Measurements from ENCODE around the gene ARHGAP6.

The ARHGAP6 gene

DNA sequence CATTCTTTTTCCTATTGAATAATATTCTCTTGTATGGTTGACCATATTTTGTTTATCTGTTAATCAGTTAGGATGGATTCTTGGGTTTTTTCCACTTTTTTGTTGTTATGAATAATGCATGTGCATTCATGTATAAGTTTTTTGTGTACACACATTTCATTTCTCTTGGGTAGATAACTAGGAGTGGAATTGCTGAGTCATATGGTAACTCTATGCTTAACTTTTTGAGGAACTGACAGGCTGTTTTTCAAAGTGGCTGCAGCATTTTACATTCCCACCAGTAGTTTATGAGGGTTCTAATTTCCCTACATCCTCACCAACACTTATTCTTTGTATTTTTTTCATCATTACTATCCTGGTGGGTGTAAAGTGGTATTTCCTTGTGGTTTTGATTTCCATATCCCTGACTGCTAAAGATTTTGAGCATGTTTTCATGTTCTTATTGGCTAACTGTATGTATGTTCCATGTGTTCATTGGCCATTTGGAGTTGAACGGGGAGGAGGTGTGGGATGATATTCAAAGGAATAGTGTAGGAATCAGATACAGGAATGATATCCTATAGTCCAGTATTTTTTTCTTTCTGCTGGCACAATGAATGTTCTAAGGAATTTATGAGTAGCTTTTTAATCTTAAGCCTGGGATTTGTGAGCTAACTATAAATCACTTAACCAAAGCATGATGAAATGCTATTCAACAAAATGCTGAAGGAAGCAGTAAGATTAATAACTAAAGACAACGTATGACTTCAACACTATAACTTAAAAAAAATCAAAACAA is 258.2 kb downstream of the ARHGAP6 start:
- H3K9me3 Mint-ChIP-seq = no peaks in the 10 kb centered on the region
- no peak for DNase-seq
- no peaks in the 10 kb centered on the region for H3K4me1 Mint-ChIP-seq (ENCODE audit: low read depth in 2 of 2)
- no peak for ATAC-seq (replicated peaks)
- no peak overlapping the region for H3K27ac Mint-ChIP-seq
- no peak overlapping the region for H3K4me3 Mint-ChIP-seq
- no peaks in the 10 kb centered on the region for H3K27me3 Mint-ChIP-seq
- no peaks in the 10 kb centered on the region for H3K36me3 Mint-ChIP-seq (ENCODE audit: insufficient read depth)

DNA sequence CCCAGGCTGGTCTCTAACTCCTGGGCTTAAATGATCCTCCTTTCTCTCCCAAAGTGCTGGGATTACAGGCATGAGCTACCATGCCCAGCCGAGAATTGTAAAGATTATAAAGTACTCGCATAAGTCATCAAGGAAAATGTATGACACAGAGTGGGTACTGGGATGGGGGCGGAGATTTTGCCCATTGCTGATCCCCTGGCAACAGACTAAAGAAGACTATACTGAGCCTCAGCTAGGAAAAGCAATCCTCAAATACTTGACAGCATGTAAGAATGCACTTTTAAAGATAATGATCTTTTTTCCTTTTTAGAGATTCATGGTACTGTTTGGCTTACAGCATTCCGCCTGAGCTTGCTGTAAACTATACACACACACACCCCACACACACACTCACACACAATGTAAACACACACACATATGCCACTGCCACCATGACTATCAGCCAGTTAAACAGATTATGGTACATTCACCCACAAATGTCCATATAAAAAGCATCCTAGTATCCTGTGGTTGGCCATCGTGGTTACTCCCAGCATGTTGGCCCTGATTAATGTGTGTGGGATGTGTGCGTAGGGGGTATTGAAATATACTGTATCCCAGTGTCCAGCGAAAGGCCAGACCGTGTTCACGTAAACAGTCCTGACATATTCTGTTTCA is 259.5 kb downstream of the ARHGAP6 start:
- ATAC-seq (replicated peaks) (no peak), DNase-seq (no peak)
- no peaks in the 10 kb centered on the region for H3K36me3 Mint-ChIP-seq (ENCODE audit: insufficient read depth)
- H3K4me1 Mint-ChIP-seq (ENCODE audit: low read depth in 2 of 2) = no peaks in the 10 kb centered on the region
- H3K4me3 Mint-ChIP-seq = no peak overlapping the region
- H3K27ac Mint-ChIP-seq = no peak overlapping the region
- no peaks in the 10 kb centered on the region for H3K9me3 Mint-ChIP-seq
- H3K27me3 Mint-ChIP-seq = no peaks in the 10 kb centered on the region

DNA sequence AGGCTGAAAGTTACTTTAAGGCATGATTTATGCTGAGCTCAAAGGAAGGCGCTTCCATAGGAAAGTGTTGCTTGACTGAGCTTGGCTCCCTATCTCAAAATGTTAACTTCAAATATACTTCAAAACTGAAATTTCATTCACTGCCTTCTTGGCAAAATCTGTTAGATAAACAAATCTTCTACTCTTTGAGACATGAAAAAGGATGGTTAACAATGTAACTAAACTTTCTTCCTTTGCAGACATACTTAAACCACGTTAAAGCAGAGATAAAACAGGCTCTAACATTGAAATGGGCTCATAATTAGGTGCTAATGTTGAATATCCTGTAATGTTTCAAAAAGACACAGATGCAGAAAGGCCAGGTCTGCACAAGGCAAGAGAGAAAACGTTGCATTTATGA is 262.1 kb downstream of the ARHGAP6 start:
- no peaks in the 10 kb centered on the region for H3K9me3 Mint-ChIP-seq
- DNase-seq (no peak), ATAC-seq (replicated peaks) (no peak)
- H3K4me3 Mint-ChIP-seq = no peak overlapping the region
- no peaks in the 10 kb centered on the region for H3K36me3 Mint-ChIP-seq (ENCODE audit: insufficient read depth)
- H3K4me1 Mint-ChIP-seq (ENCODE audit: low read depth in 2 of 2) = no peaks in the 10 kb centered on the region
- H3K27ac Mint-ChIP-seq = no peak overlapping the region
- H3K27me3 Mint-ChIP-seq = no peaks in the 10 kb centered on the region

DNA sequence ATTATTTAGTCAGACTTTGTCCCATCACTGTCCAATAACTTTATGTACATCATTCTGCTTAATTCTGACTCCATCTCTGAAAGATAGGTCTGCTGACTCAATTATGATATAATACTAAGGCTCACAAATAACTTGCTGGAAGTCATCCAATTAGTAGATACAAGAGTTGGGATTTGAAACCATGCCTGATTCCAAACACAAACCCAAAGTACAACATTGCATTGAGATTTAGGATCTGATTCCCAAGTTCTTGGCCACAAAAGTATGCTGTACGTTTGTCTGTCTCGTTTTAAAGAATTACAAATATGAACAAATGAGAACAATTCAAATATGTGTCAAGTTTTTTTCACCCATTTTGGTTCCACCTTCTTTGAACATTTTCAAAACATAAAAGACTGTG is 263.8 kb downstream of the ARHGAP6 start:
- ATAC-seq (replicated peaks) (no peak), DNase-seq (no peak)
- Mint-ChIP-seq H3K4me3 (no peak overlapping the region), H3K9me3 (no peaks in the 10 kb centered on the region), H3K27me3 (no peaks in the 10 kb centered on the region), H3K27ac (no peak overlapping the region), H3K4me1 (ENCODE audit: low read depth in 2 of 2) (no peaks in the 10 kb centered on the region), H3K36me3 (ENCODE audit: insufficient read depth) (no peaks in the 10 kb centered on the region)

DNA sequence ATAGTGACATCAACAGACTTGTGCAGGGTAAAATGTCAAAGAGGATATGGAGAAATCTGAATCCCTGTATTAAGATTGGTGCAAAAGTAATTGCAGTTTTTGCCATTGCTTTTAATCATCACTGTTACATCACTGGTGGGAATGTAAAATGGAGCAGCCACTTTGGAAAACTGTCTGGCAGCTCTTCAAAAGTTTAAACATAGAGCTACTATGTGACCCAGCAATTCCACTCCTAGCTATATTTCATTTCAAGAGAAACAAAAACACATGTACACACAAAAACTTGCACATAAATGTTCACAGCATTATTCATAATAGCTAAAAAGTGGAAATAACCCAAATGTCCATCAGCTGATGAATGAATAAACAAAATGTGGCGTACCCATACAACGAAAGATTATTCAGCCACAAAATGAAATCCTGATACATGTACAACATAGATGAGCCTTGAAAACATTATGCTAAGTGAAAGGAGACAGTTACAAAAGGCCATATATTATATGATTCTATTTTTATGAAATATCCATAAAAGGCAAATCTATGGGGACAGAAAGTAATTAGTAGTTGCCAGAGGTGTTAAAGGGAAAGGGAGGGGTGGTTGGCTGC is 266.1 kb downstream of the ARHGAP6 start:
- no peaks in the 10 kb centered on the region for H3K36me3 Mint-ChIP-seq (ENCODE audit: insufficient read depth)
- H3K27me3 Mint-ChIP-seq = no peaks in the 10 kb centered on the region
- no peaks in the 10 kb centered on the region for H3K9me3 Mint-ChIP-seq
- H3K4me1 Mint-ChIP-seq (ENCODE audit: low read depth in 2 of 2) = no peaks in the 10 kb centered on the region
- DNase-seq (no peak), ATAC-seq (replicated peaks) (no peak)
- no peak overlapping the region for H3K4me3 Mint-ChIP-seq
- H3K27ac Mint-ChIP-seq = no peak overlapping the region

DNA sequence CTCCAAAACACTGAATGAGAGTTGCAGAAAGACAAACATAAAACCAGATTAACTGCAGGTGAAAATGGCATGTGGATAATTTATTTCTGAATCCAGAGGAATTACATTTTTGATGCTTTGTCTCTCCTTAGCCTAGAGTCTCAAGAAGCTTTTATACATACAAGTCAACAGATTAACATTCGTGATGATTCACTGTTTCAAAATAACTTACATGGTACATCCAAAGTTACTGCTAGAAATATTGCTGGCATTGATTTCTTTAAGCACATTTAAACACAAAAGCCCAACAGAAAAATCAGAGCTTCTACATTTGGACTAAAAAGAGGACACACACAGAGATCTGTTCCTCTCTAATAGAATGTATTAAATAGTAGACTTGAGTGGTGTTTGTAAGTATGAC is 266.9 kb downstream of the ARHGAP6 start:
- H3K4me1 Mint-ChIP-seq (ENCODE audit: low read depth in 2 of 2) = no peaks in the 10 kb centered on the region
- H3K4me3 Mint-ChIP-seq = no peak overlapping the region
- DNase-seq (no peak), ATAC-seq (replicated peaks) (no peak)
- H3K27me3 Mint-ChIP-seq = no peaks in the 10 kb centered on the region
- no peaks in the 10 kb centered on the region for H3K36me3 Mint-ChIP-seq (ENCODE audit: insufficient read depth)
- no peaks in the 10 kb centered on the region for H3K9me3 Mint-ChIP-seq
- H3K27ac Mint-ChIP-seq = no peak overlapping the region

DNA sequence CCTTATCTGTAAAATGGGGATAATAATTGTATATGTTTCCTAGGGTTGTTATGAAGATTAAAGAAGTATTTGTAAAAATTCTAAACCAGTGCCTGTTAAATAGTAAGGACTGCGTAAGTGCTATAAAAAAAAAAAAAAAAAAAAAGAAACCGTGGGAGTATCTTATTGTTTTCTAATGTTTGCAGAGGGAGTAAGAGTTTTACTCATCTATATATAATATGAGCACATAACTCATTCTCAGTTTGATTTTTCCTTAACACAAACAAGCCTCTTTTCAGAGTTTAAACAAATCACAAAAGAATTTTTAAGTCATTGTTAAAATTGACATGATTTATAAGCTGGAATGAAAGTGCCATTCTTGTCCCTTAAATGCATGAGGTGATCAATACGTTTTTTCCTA is 267.6 kb downstream of the ARHGAP6 start:
- H3K27me3 Mint-ChIP-seq = no peaks in the 10 kb centered on the region
- ATAC-seq (replicated peaks) (no peak), DNase-seq (no peak)
- no peaks in the 10 kb centered on the region for H3K4me1 Mint-ChIP-seq (ENCODE audit: low read depth in 2 of 2)
- H3K27ac Mint-ChIP-seq = no peak overlapping the region
- no peaks in the 10 kb centered on the region for H3K9me3 Mint-ChIP-seq
- no peak overlapping the region for H3K4me3 Mint-ChIP-seq
- H3K36me3 Mint-ChIP-seq (ENCODE audit: insufficient read depth) = no peaks in the 10 kb centered on the region

DNA sequence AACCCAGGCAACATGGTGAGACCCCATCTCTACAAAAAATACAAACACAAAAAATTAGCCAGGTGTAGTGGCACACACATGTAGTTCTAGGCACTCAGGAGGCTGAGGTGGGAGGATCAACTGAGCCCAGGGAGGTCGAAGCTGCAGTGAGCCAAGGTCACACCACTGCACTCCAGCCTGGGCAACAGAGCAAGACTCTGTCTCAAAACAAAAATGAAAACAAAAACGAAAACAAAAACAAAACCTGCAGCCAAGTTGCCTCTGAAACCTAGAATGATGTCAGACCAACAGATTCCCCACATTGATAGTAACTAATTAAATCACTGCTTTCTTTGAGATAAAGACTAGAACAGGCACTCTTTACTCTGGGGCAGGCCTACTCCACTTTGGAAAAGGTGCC is 268.0 kb downstream of the ARHGAP6 start:
- Mint-ChIP-seq H3K4me1 (ENCODE audit: low read depth in 2 of 2) (no peaks in the 10 kb centered on the region), H3K9me3 (no peaks in the 10 kb centered on the region), H3K27ac (no peak overlapping the region), H3K27me3 (no peaks in the 10 kb centered on the region), H3K4me3 (no peak overlapping the region), H3K36me3 (ENCODE audit: insufficient read depth) (no peaks in the 10 kb centered on the region)
- ATAC-seq (replicated peaks) = no peak
- no peak for DNase-seq

DNA sequence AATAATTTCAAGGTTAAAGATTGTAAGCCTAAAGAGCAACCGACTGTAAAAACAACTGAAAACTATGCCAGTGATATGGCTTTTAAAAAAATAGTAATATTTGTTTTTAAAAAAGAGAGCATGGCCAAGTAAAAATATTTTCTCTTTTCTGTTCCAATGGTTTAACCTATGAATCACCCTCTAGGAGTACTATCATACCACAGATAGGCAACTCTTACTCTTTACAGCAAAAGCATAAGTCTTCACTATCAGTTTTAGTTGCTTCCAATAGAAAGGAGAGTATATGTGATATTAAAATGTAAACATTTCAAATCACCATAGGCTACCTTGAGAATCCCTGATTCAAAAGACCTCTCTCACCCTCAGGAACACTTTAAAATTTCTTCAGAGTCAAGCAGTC is 269.9 kb downstream of the ARHGAP6 start:
- Mint-ChIP-seq H3K4me1 (ENCODE audit: low read depth in 2 of 2) (no peaks in the 10 kb centered on the region), H3K4me3 (no peak overlapping the region), H3K36me3 (ENCODE audit: insufficient read depth) (no peaks in the 10 kb centered on the region), H3K9me3 (no peaks in the 10 kb centered on the region), H3K27ac (no peak overlapping the region), H3K27me3 (no peaks in the 10 kb centered on the region)
- ATAC-seq (replicated peaks) (no peak), DNase-seq (no peak)

DNA sequence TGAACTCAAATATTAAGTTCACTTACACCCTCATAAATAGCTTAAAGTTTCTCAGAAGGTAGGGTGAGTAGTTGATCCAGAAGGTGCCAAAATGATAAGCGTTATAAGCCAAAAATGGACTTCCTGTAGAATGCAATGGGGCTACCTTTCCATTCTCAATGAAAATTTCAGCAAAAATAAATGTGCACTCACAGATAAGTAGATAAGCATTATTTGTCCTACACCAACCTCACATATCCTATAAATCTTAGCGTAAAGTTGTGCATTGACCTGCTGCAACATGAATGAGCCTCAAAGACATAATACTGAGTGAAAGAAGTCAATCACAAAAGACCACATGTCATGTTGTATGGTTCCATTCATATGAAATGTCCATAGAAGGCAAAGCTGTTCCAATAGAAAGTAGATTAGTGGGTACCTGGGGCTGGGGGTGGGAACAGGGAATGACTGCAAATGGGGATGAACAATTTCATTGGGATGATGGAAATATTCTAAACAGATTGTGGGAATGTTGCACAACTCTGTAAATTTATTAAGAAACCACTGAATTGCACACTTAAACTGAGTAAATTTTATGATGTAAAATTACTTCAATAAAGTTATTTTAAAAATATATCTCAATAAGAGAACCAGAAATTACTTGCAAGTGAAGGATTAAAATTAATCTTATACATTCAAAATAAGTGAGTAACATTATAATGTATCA is 271.6 kb downstream of the ARHGAP6 start:
- DNase-seq (no peak), ATAC-seq (replicated peaks) (no peak)
- Mint-ChIP-seq H3K36me3 (ENCODE audit: insufficient read depth) (no peaks in the 10 kb centered on the region), H3K9me3 (no peaks in the 10 kb centered on the region), H3K4me3 (no peak overlapping the region), H3K4me1 (ENCODE audit: low read depth in 2 of 2) (no peaks in the 10 kb centered on the region), H3K27ac (no peak overlapping the region), H3K27me3 (no peaks in the 10 kb centered on the region)

DNA sequence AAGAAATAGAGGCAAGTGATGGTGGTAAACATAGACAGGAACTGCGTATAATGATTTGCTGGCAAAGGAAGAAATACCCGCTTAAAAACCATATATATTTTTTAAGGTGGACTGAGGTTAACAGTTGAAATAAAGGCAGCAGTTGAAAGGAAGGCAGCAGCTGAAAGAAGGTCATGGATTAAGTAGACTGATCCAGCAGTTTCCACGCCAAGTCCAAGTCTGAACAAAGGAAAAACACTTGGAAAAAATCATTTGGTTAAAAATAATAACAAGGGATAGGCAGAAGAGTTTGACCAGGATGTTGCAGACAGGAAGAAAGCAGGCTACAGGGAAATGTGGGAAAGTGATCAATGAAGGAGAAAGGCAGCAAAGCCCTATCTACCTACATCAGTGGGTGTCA is 278.9 kb downstream of the ARHGAP6 start:
- no peaks in the 10 kb centered on the region for H3K27me3 Mint-ChIP-seq
- no peaks in the 10 kb centered on the region for H3K36me3 Mint-ChIP-seq (ENCODE audit: insufficient read depth)
- ATAC-seq (replicated peaks) (no peak), DNase-seq (no peak)
- H3K27ac Mint-ChIP-seq = no peak overlapping the region
- no peak overlapping the region for H3K4me3 Mint-ChIP-seq
- no peaks in the 10 kb centered on the region for H3K9me3 Mint-ChIP-seq
- H3K4me1 Mint-ChIP-seq (ENCODE audit: low read depth in 2 of 2) = no peaks in the 10 kb centered on the region

DNA sequence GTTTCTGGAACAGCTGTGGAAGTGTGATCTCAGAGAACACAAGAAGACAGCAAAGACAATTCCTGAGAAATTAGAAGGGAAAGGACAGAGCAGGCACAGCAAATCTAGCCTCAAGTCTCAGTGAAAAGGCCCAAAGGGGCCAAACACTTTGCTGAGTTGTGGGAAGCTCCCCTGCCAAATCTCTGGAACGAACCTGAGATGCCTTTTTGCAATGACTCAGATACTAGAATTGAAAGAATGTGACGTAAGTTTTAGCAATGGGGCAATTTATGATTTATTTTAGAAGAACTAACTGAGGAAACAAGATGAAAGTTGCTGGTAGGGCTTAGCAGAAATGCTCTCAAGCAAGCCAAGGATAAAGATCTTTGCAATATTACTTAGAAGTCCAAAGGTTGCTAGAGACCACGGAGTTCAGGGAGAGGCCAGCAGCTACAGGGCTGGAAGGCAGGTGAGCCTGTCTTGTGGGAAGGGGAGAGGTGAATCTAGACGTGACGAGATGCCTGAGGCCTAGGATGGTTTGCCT is 279.7 kb downstream of the ARHGAP6 start:
- Mint-ChIP-seq H3K9me3 (no peaks in the 10 kb centered on the region), H3K4me1 (ENCODE audit: low read depth in 2 of 2) (no peaks in the 10 kb centered on the region), H3K27me3 (no peaks in the 10 kb centered on the region), H3K36me3 (ENCODE audit: insufficient read depth) (no peaks in the 10 kb centered on the region), H3K4me3 (no peak overlapping the region), H3K27ac (no peak overlapping the region)
- DNase-seq (no peak), ATAC-seq (replicated peaks) (no peak)

DNA sequence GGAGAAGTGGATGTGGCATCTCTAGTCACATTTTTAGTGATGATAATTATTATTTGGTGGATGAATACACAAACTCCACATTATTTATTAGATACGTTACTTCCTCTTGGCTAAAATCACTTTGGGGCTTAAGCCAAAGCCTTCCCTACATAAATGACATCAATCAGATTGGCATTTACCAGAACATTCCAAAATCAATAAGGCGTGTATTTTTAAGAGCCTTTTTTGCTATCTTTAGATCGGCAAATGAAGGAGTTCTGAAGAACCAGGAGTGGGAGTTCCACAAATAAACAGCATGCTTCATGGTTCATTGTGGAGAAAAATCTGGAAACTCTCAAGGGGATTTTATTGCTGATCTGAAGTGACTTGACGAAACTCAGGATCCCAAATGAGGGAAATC is 282.8 kb downstream of the ARHGAP6 start:
- no peak overlapping the region for H3K27ac Mint-ChIP-seq
- DNase-seq (no peak), ATAC-seq (replicated peaks) (no peak)
- H3K4me3 Mint-ChIP-seq = no peak overlapping the region
- no peaks in the 10 kb centered on the region for H3K27me3 Mint-ChIP-seq
- H3K36me3 Mint-ChIP-seq (ENCODE audit: insufficient read depth) = no peaks in the 10 kb centered on the region
- H3K4me1 Mint-ChIP-seq (ENCODE audit: low read depth in 2 of 2) = no peaks in the 10 kb centered on the region
- H3K9me3 Mint-ChIP-seq = no peaks in the 10 kb centered on the region

Data from effector memory CD8-positive, alpha-beta T cell (primary cell).